OCI-LY1 (cell line): Measurements from ENCODE around the gene KANSL1.

Experiments used
- H2AFZ ChIP-seq: fragments of 200-600 bp; sonication (generic), shearing (Covaris generic); 2 replicates; pipeline ENCODE4 v1.6.0; 2014; ENCODE audit warnings: antibody characterized with exemption, mild to moderate bottlenecking, low read length
- H3F3A ChIP-seq: fragments of 200-600 bp; sonication (generic), shearing (Covaris generic); 2 replicates; pipeline ENCODE4 v1.6.0; 2014; ENCODE audit warnings: mild to moderate bottlenecking, antibody characterized with exemption, low read length, moderate library complexity; ENCODE audit not compliant: insufficient read depth
- H3K27ac ChIP-seq: fragments of 200-600 bp; sonication (generic); 2 replicates; pipeline ENCODE4 v1.5.1; 2014; ENCODE audit warnings: low read length, mixed run types, mild to moderate bottlenecking, low read depth; ENCODE audit not compliant: poor library complexity, severe bottlenecking
- H3K27me3 ChIP-seq: fragments of 200-600 bp; sonication (generic); 2 replicates; pipeline ENCODE4 v1.6.0; 2014; ENCODE audit warnings: antibody characterized with exemption, mild to moderate bottlenecking, low read length, moderate library complexity; ENCODE audit not compliant: insufficient read depth
- H3K36me3 ChIP-seq: fragments of 200-600 bp; sonication (generic); 2 replicates; pipeline ENCODE4 v1.6.1; 2014; ENCODE audit warnings: mild to moderate bottlenecking, antibody characterized with exemption, low read length, moderate library complexity, mixed read lengths; ENCODE audit not compliant: insufficient read depth
- H3K4me1 ChIP-seq: fragments of 200-600 bp; sonication (generic); 2 replicates; pipeline ENCODE4 v1.5.1; 2014; ENCODE audit warnings: mild to moderate bottlenecking, low read length, moderate library complexity; ENCODE audit not compliant: insufficient read depth, severe bottlenecking
- H3K4me2 ChIP-seq: fragments of 200-600 bp; sonication (generic), shearing (Covaris generic); 2 replicates; pipeline ENCODE4 v1.6.1; 2014; ENCODE audit warnings: low read length
- H3K4me3 ChIP-seq: fragments of 200-600 bp; sonication (generic); 2 replicates; pipeline ENCODE4 v1.5.1; 2014; ENCODE audit warnings: low read length, low read depth, mild to moderate bottlenecking, mixed read lengths; ENCODE audit not compliant: poor library complexity, severe bottlenecking
- H3K79me2 ChIP-seq: fragments of 200-600 bp; shearing (Covaris generic); 2 replicates; pipeline ENCODE4 v1.6.1; 2016; ENCODE audit warnings: mixed run types, low read length, mixed read lengths; ENCODE audit not compliant: insufficient read depth
- H3K9ac ChIP-seq: fragments of 200-600 bp; sonication (generic), shearing (Covaris generic); 2 replicates; pipeline ENCODE4 v1.6.1; 2014; ENCODE audit warnings: mild to moderate bottlenecking, low read length, mixed read lengths
- H3K9me2 ChIP-seq: fragments of 200-600 bp; sonication (generic), shearing (Covaris generic); 2 replicates; pipeline ENCODE4 v1.6.1; 2014; ENCODE audit warnings: low read depth, mild to moderate bottlenecking, low read length, mixed read lengths
- H3K9me3 ChIP-seq: fragments of 200-600 bp; shearing (Covaris generic); 2 replicates; pipeline ENCODE4 v1.6.1; 2014; ENCODE audit warnings: low read length, mixed read lengths
- H4K20me1 ChIP-seq: fragments of 200-600 bp; sonication (generic), shearing (Covaris generic); 2 replicates; pipeline ENCODE4 v1.6.0; 2016; ENCODE audit warnings: mild to moderate bottlenecking, low read length; ENCODE audit not compliant: insufficient read depth
- CTCF ChIP-seq: fragments of 200-600 bp; sonication (generic), shearing (Covaris generic); IDR thresholded peaks from 2 replicates; pipeline ENCODE4 v1.5.1; 2017; ENCODE audit warnings: mild to moderate bottlenecking, antibody characterized with exemption, low read length, moderate library complexity, mixed read lengths
- EZH2 ChIP-seq: fragments of 200-600 bp; sonication (generic), shearing (Covaris generic); IDR thresholded peaks from 2 replicates; pipeline ENCODE4 v1.8.0; 2017; ENCODE audit warnings: borderline replicate concordance, mixed run types, mild to moderate bottlenecking, antibody characterized with exemption, low read length, moderate library complexity, mixed read lengths

KANSL1 gene

GRCh38 chr17:46078675-46079074 lies 114.6 kb downstream of the KANSL1 start:
- Histone ChIP-seq H3K4me3 (no peak overlapping the region), H3K27me3 (no peaks in the 10 kb centered on the region), H4K20me1 (no peaks in the 10 kb centered on the region), H3K36me3 (peaks cover 56% of the 10 kb centered on the region; the same call in 1 of the 2 replicates), H2AFZ (no peak overlapping the region), H3K9ac (no peak overlapping the region), H3K27ac (no peak overlapping the region), H3K79me2 (peaks cover 5% of the 10 kb centered on the region; the same call in 1 of the 2 replicates), H3K9me2 (no peaks in the 10 kb centered on the region), H3K9me3 (no peaks in the 10 kb centered on the region), H3K4me2 (no peak overlapping the region), H3K4me1 (no peaks in the 10 kb centered on the region), H3F3A (no peaks in the 10 kb centered on the region)
- TF ChIP-seq CTCF (no peak), EZH2 (no peak)

GRCh38 chr17:46074540-46074939 lies 118.7 kb downstream of the KANSL1 start:
- H3K36me3 ChIP-seq = peaks cover 38% of the 10 kb centered on the region; the same call in 1 of the 2 replicates
- no peak overlapping the region for H2AFZ ChIP-seq
- H3K4me1 ChIP-seq = no peaks in the 10 kb centered on the region
- no peaks in the 10 kb centered on the region for H3K9me3 ChIP-seq
- H3K79me2 ChIP-seq = peaks cover 15% of the 10 kb centered on the region; the same call in 1 of the 2 replicates
- H4K20me1 ChIP-seq = no peaks in the 10 kb centered on the region
- TF ChIP-seq EZH2 (no peak), CTCF (no peak)
- no peaks in the 10 kb centered on the region for H3F3A ChIP-seq
- H3K27me3 ChIP-seq = no peaks in the 10 kb centered on the region
- no peaks in the 10 kb centered on the region for H3K9me2 ChIP-seq
- H3K4me2 ChIP-seq = no peak overlapping the region
- no peak overlapping the region for H3K27ac ChIP-seq
- H3K9ac ChIP-seq = no peak overlapping the region
- no peak overlapping the region for H3K4me3 ChIP-seq

- Histone ChIP-seq H3K9me3 (no peaks in the 10 kb centered on the region), H3K4me1 (no peaks in the 10 kb centered on the region), H3K4me3 (no peak overlapping the region), H4K20me1 (no peaks in the 10 kb centered on the region), H3K4me2 (no peak overlapping the region), H3K9me2 (no peaks in the 10 kb centered on the region), H3K79me2 (peaks cover 15% of the 10 kb centered on the region; the same call in 1 of the 2 replicates), H3F3A (no peaks in the 10 kb centered on the region), H3K36me3 (peaks cover 35% of the 10 kb centered on the region; the same call in 1 of the 2 replicates), H3K27ac (no peak overlapping the region), H3K27me3 (no peaks in the 10 kb centered on the region), H2AFZ (no peak overlapping the region), H3K9ac (no peak overlapping the region)
- TF ChIP-seq CTCF = no peak
- TF ChIP-seq EZH2 = no peak
Measured at GRCh38 chr17:46072998-46073397, 120.2 kb downstream of the KANSL1 start.
